ENCODE measurements around the gene DCLRE1C. TPM values are rescaled to one million over a fixed set of nuclear protein-coding genes. Genes with fewer than 3 reads are reported as not detected.

The DCLRE1C gene
- total and polyA plus RNA-seq, 7 donors: 2.1 to 4.6 (median 2.8) TPM

DNA sequence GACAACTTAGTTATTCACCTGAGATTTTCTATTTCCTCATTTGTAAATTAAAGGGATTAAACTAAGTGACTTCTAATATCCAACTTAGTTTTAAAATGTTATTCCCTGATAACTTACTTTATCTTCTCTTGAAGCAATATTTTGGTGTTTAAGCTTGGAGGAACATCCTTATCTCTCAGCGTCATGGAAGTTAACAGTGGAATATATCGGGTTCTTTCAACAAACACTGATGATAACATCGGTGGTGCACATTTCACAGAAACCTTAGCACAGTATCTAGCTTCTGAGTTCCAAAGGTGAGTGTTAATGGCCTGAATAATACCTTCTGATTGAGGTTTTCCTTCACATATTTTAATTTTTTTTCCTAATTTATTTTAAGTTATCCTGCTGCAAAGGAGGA lies 101.7 kb downstream of the DCLRE1C start:
- DNase-seq (no peak), ATAC-seq (no peak)
- Histone ChIP-seq H3K9me3 (no peaks in the 10 kb centered on the region), H3K4me3 (no peak overlapping the region), H3K4me1 (peaks cover 5% of the 10 kb centered on the region), H3K27me3 (ENCODE audit: insufficient read depth in 3 of 3, low read length in 2 of 3) (no peaks in the 10 kb centered on the region), H3K36me3 (ENCODE audit: insufficient read depth in 1 of 2, low read depth in 1 of 2) (peaks cover 0 to 71% of the 10 kb centered on the region in 2 donors), H3K27ac (no peak overlapping the region)
- TF ChIP-seq, protein P1, sequence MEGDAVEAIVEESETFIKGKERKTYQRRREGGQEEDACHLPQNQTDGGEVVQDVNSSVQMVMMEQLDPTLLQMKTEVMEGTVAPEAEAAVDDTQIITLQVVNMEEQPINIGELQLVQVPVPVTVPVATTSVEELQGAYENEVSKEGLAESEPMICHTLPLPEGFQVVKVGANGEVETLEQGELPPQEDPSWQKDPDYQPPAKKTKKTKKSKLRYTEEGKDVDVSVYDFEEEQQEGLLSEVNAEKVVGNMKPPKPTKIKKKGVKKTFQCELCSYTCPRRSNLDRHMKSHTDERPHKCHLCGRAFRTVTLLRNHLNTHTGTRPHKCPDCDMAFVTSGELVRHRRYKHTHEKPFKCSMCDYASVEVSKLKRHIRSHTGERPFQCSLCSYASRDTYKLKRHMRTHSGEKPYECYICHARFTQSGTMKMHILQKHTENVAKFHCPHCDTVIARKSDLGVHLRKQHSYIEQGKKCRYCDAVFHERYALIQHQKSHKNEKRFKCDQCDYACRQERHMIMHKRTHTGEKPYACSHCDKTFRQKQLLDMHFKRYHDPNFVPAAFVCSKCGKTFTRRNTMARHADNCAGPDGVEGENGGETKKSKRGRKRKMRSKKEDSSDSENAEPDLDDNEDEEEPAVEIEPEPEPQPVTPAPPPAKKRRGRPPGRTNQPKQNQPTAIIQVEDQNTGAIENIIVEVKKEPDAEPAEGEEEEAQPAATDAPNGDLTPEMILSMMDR (IDR thresholded peaks at IDR 0.05): no peak
- WGBS, 3 donors: 93 to 94% (median 94%) methylated on average over 3 of the region's 3 CpGs
- intact Hi-C loops (cut with DNase I): no loop called here

Other genes starting within 250 kb of the DCLRE1C start
- gene FAM107B, start 179.2 kb downstream of the DCLRE1C start, total RNA-seq: 1 to 10 TPM; 1.7 to 3.1 (median 2.6) TPM
- gene FAM107B, start 179.2 kb downstream of the DCLRE1C start, polyA plus RNA-seq: 1 to 10 TPM; 1.0 to 1.8 (median 1.5) TPM
- gene CDNF, start 116.1 kb downstream of the DCLRE1C start, total RNA-seq: 10 to 100 TPM; 15.4 to 23.5 (median 18.9) TPM
- 10 to 100 TPM in 2 of 3 donors, 1 to 10 TPM in 1; 4.9 to 19.3 (median 11.7) TPM for gene CDNF, start 116.1 kb downstream of the DCLRE1C start, polyA plus RNA-seq
- 10 to 100 TPM in 3 of 4 donors, 1 to 10 TPM in 1; 5.5 to 20.8 (median 14.0) TPM for gene HSPA14, start 115.8 kb downstream of the DCLRE1C start, total RNA-seq
- 10 to 100 TPM; 11.9 to 29.8 (median 15.4) TPM for gene HSPA14, start 115.8 kb downstream of the DCLRE1C start, polyA plus RNA-seq
- 1 to 10 TPM; 4.0 to 7.0 (median 5.8) TPM for gene MSANTD7, start 115.8 kb downstream of the DCLRE1C start, total RNA-seq
- gene MSANTD7, start 115.8 kb downstream of the DCLRE1C start, polyA plus RNA-seq: 1 to 10 TPM; 3.4 to 9.7 (median 5.8) TPM
- gene SUV39H2, start 75.2 kb downstream of the DCLRE1C start, total RNA-seq: 1 to 10 TPM; 4.4 to 7.9 (median 6.2) TPM
- gene SUV39H2, start 75.2 kb downstream of the DCLRE1C start, polyA plus RNA-seq: 1 to 10 TPM; 2.3 to 6.3 (median 5.8) TPM
- not detected for gene MEIG1, start 5.3 kb upstream of the DCLRE1C start, total RNA-seq
- gene MEIG1, start 5.3 kb upstream of the DCLRE1C start, polyA plus RNA-seq: under 1 TPM in 2 of 3 donors, not detected in 1; 0.25 to 0.40 TPM
- under 1 TPM in 2 of 4 donors, not detected in 2; 0.25 to 0.39 TPM for gene OLAH, start 89.8 kb upstream of the DCLRE1C start, total RNA-seq
- gene OLAH, start 89.8 kb upstream of the DCLRE1C start, polyA plus RNA-seq: under 1 TPM in 2 of 3 donors, not detected in 1; 0.29 to 0.99 TPM
- not detected for gene ACBD7, start 134.7 kb upstream of the DCLRE1C start, total RNA-seq
- gene ACBD7, start 134.7 kb upstream of the DCLRE1C start, polyA plus RNA-seq: under 1 TPM in 1 of 3 donors, not detected in 2; 0.06 TPM
- gene RPP38, start 143.3 kb upstream of the DCLRE1C start, total RNA-seq: 10 to 100 TPM in 2 of 4 donors, 1 to 10 TPM in 2; 7.3 to 17.2 (median 11.1) TPM
- gene RPP38, start 143.3 kb upstream of the DCLRE1C start, polyA plus RNA-seq: 10 to 100 TPM; 18.1 to 21.9 (median 20.2) TPM
- 10 to 100 TPM in 1 of 4 donors, 1 to 10 TPM in 3; 8.1 to 12.9 (median 8.9) TPM for gene NMT2, start 214.6 kb upstream of the DCLRE1C start, total RNA-seq
- 1 to 10 TPM; 3.9 to 8.8 (median 5.9) TPM for gene NMT2, start 214.6 kb upstream of the DCLRE1C start, polyA plus RNA-seq